Measurements from ENCODE around the gene IRF8.
"Not testable (repeated sequence)": the region's sequence is repeated elsewhere in the genome, so short reads cannot be mapped to it uniquely, and the experiment has no call there.

IRF8 gene

GRCh38 chr16:85940214-85940613 lies 41.3 kb downstream of the IRF8 start:
- no peak for DNase-seq

GRCh38 chr16:85941863-85942644 lies 43.1 kb downstream of the IRF8 start:
- no peak for DNase-seq

- not testable (repeated sequence) for DNase-seq
Observed at GRCh38 chr16:85942659-85943058, 43.7 kb downstream of the IRF8 start.

- DNase-seq, result no peak
Observed at GRCh38 chr16:85943711-85944110, 44.7 kb downstream of the IRF8 start.

GRCh38 chr16:85944572-85945423 lies 45.8 kb downstream of the IRF8 start:
- no peak for DNase-seq

GRCh38 chr16:85945424-85945751 lies 46.4 kb downstream of the IRF8 start:
- DNase-seq, result no peak

- DNase-seq, result no peak
Observed at GRCh38 chr16:85946541-85947124, 47.7 kb downstream of the IRF8 start.

GRCh38 chr16:85947230-85948137 lies 48.5 kb downstream of the IRF8 start:
- DNase-seq, result no peak

- DNase-seq, result no peak
Observed at GRCh38 chr16:85948138-85948509, 49.2 kb downstream of the IRF8 start.

GRCh38 chr16:85948616-85949265 lies 49.8 kb downstream of the IRF8 start:
- no peak for DNase-seq

- DNase-seq, result no peak
Observed at GRCh38 chr16:85950136-85950918, 51.4 kb downstream of the IRF8 start.

GRCh38 chr16:85952197-85952596 lies 53.2 kb downstream of the IRF8 start:
- DNase-seq, result no peak

GRCh38 chr16:85952811-85953210 lies 53.8 kb downstream of the IRF8 start:
- no peak for DNase-seq

GRCh38 chr16:85954927-85955519 lies 56.1 kb downstream of the IRF8 start:
- no peak for DNase-seq

GRCh38 chr16:85955566-85955965 lies 56.6 kb downstream of the IRF8 start:
- DNase-seq, result no peak

GRCh38 chr16:85956426-85956825 lies 57.5 kb downstream of the IRF8 start:
- no peak for DNase-seq

GRCh38 chr16:85958731-85959130 lies 59.8 kb downstream of the IRF8 start:
- DNase-seq, result no peak

GRCh38 chr16:85959686-85960085 lies 60.7 kb downstream of the IRF8 start:
- no peak for DNase-seq

GRCh38 chr16:85960486-85961046 lies 61.6 kb downstream of the IRF8 start:
- DNase-seq, result no peak
